Measurements from ENCODE around the gene SPECC1. TPM values are rescaled to one million over a fixed set of nuclear protein-coding genes. Genes with fewer than 3 reads are reported as not detected.

SPECC1 gene
- total RNA-seq, 1 experiment from 2014 or later: 46.4 TPM

- peak overlapping the region; percentile 44 for H3K4me3 ChIP-seq (ENCODE audit: low read length)
- H3K4me1 ChIP-seq (ENCODE audit: insufficient read depth, low read length): peaks cover 76% of the 10 kb centered on the region
- peaks cover 23% of the 10 kb centered on the region for H3F3A ChIP-seq (ENCODE audit: low read length, unreplicated experiment)
- BruUV-seq (replicated peaks): TSS peak; percentile 47
- TF ChIP-seq EZH2phosphoT487 (IDR thresholded peaks at IDR 0.05; ENCODE audit: borderline replicate concordance, low read length) (no peak), EZH2 (IDR thresholded peaks at IDR 0.05; ENCODE audit: low read length, unreplicated experiment) (no peak)
- TF ChIP-seq, protein P1, sequence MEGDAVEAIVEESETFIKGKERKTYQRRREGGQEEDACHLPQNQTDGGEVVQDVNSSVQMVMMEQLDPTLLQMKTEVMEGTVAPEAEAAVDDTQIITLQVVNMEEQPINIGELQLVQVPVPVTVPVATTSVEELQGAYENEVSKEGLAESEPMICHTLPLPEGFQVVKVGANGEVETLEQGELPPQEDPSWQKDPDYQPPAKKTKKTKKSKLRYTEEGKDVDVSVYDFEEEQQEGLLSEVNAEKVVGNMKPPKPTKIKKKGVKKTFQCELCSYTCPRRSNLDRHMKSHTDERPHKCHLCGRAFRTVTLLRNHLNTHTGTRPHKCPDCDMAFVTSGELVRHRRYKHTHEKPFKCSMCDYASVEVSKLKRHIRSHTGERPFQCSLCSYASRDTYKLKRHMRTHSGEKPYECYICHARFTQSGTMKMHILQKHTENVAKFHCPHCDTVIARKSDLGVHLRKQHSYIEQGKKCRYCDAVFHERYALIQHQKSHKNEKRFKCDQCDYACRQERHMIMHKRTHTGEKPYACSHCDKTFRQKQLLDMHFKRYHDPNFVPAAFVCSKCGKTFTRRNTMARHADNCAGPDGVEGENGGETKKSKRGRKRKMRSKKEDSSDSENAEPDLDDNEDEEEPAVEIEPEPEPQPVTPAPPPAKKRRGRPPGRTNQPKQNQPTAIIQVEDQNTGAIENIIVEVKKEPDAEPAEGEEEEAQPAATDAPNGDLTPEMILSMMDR (conservative IDR thresholded peaks at IDR 0.05; ENCODE audit: low read depth, low read length): no peak
- no peaks in the 10 kb centered on the region for H3K27me3 ChIP-seq (ENCODE audit: low read length)
- ChIA-PET POLR2A (ENCODE audit: unreplicated experiment) (interaction anchor here (0.5 kb wide), 1 partner anchor 54 kb away, joined by 15 read pairs; no protein-coding TSS in a partner anchor), CTCF (no interaction called here)
- intact Hi-C loops (cut with micrococcal nuclease): loop anchor here (10.0 kb wide), 1 partner anchor 51 kb away; no protein-coding TSS in a partner anchor
- H3K36me3 ChIP-seq (ENCODE audit: low read depth, low read length): no peaks in the 10 kb centered on the region
- ATAC-seq (peak; percentile 58), DNase-seq (peak; percentile 96)
- no peaks in the 10 kb centered on the region for H3K9me2 ChIP-seq (replicated peaks; ENCODE audit: low read length)
- no peaks in the 10 kb centered on the region for H4K20me1 ChIP-seq (ENCODE audit: low read length)
- H3K4me2 ChIP-seq (ENCODE audit: low read length): peak overlapping the region; percentile 79
- H3K9me3 ChIP-seq (ENCODE audit: low read length): no peaks in the 10 kb centered on the region
- H3K79me2 ChIP-seq (ENCODE audit: low read length): 0 out of 2 replicates have a peak, but pooled peaks cover 4% of the 10 kb centered on the region
- peak overlapping the region; percentile 33 for H3K9ac ChIP-seq (ENCODE audit: low read length)
- H3K27ac ChIP-seq (ENCODE audit: low read length): peak overlapping the region; percentile 93
- peak overlapping the region; percentile 2; the same call in 1 of the 2 replicates for H2AFZ ChIP-seq (ENCODE audit: low read length)
Observed at GRCh38 chr17:20063665-20064648, 54.8 kb downstream of the SPECC1 start.

- Histone ChIP-seq H3K9me3 (ENCODE audit: low read length) (no peaks in the 10 kb centered on the region), H3F3A (ENCODE audit: low read length, unreplicated experiment) (peaks cover 23% of the 10 kb centered on the region), H3K4me2 (ENCODE audit: low read length) (peak overlapping the region; percentile 54), H3K9me2 (replicated peaks; ENCODE audit: low read length) (no peaks in the 10 kb centered on the region), H3K4me1 (ENCODE audit: insufficient read depth, low read length) (peaks cover 56% of the 10 kb centered on the region), H3K4me3 (ENCODE audit: low read length) (no peak overlapping the region), H2AFZ (ENCODE audit: low read length) (no peak overlapping the region), H3K27ac (ENCODE audit: low read length) (peak overlapping the region; percentile 93), H3K27me3 (ENCODE audit: low read length) (no peaks in the 10 kb centered on the region), H3K36me3 (ENCODE audit: low read depth, low read length) (no peaks in the 10 kb centered on the region), H3K9ac (ENCODE audit: low read length) (no peak overlapping the region), H3K79me2 (ENCODE audit: low read length) (no peaks in the 10 kb centered on the region), H4K20me1 (ENCODE audit: low read length) (no peaks in the 10 kb centered on the region)
- ATAC-seq (peak; percentile 86), DNase-seq (peak; percentile 99)
- no TSS peak for BruUV-seq (replicated peaks)
- intact Hi-C loops (cut with micrococcal nuclease): loop anchor here (1.0 to 10.0 kb wide), 2 partner anchors 49 to 56 kb away; no protein-coding TSS in a partner anchor
- TF ChIP-seq EZH2 (IDR thresholded peaks at IDR 0.05; ENCODE audit: low read length, unreplicated experiment): no peak
- TF ChIP-seq, protein P1 (conservative IDR thresholded peaks at IDR 0.05; ENCODE audit: low read depth, low read length): no peak
- TF ChIP-seq EZH2phosphoT487 (IDR thresholded peaks at IDR 0.05; ENCODE audit: borderline replicate concordance, low read length): no peak
- CTCF ChIA-PET: no interaction called here
- POLR2A ChIA-PET (ENCODE audit: unreplicated experiment): interaction anchor here (0.7 kb wide), 2 partner anchors 26 to 57 kb away, joined by 3 to 4 read pairs; partner anchors contain the start of gene SPECC1
Observed at GRCh38 chr17:20066253-20066652, 57.1 kb downstream of the SPECC1 start.

Measured in PC-3 (cell line).